GM08714 (cell line): Measurements from ENCODE around the gene CPNE5.

Source experiments
- H3K4me3 ChIP-seq: fragments of 200-500 bp; sonication (Bioruptor generic); 2 replicates; pipeline ENCODE4 v1.5.1; 2014; ENCODE audit warnings: mild to moderate bottlenecking, low read length, inconsistent platforms
- ZNF274 ChIP-seq: IDR thresholded peaks from 2 replicates; pipeline ENCODE4 v1.6.1; 2012; ENCODE audit warnings: mild to moderate bottlenecking, low read depth, low read length

Gene CPNE5

DNA sequence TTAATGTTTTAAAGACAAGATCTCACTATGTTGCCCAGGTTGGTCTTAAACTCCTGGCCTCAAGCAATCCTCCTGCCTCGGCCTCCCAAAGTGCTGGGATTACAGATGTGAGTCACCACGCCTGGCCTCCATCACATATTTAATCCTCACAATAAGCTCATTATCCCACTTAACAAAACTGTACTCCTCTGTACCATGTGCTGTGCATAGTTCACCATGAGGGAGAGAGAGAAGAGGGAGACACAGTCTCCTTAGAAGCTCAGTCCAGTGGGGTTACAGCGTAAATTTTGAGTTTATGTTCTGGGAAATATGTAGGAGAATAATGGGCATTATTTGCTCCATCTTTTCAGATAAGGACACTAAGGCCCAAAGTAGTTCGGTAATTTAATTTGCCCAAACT lies 7.9 kb upstream of the CPNE5 start:
- TF ChIP-seq ZNF274 = no peak
- H3K4me3 ChIP-seq = no peak overlapping the region

DNA sequence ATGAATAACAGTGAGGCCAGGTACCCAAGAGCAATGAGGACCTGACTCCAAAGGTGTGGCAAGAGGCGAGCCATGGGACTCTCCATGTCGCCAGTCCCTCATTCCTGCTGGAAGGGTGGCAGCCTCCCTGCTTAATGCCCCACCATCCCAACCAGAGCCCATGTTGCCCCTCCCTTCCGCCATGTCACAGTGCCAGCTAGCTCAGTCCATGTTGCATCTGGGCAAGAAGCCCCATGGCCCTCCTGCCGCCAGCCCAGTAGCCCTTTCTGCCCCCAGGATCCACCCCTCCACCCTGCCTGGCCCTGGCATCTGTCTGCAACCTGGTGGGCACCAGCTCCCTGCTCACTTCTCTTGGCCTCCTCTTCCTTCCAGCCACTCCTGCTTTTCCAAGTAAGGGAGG lies 6.0 kb upstream of the CPNE5 start:
- TF ChIP-seq ZNF274 = no peak
- no peak overlapping the region for H3K4me3 ChIP-seq

DNA sequence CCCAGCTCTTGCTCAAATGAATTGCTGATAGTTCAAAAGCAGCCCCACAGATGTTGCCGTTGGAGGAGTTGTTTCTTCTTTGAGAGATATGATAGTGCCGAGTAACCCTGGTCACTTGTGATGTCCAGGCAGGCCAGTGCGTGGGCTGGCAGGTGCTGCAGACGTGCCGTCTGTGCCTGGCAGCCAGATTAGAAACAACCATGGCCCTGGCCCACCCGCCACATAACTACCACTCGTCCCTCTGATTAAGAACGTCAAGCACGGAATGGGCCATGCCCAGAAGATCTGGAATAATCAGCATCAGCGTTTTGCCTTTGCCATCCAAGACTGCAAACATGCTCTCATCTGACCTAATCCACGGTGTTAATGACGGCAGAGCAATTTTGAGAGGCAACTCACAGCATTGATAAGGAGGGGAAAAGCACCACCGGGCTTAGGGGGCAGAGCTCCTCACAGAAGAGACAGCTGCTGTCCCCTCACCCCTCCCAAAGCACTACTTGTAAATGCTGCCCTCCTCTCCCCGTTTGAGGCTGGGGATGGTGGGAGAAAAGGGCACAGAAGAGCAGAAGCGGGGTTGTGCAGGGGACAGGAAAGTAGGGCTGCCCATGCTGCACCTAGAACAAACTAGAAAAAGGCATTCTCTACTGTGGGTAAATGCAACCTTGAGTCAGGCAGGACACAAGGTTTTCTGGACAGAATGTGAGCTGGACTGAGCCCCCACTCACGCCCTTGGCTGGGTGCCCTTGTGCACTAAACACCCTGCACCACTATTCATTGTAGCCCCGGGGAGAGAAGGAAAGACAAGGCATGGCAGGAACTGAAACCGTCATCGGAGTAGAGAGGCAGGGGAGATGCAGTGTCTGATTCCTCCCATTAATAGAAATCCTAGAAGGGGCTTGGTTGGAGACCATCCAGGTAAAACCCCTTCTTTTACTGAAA lies 5.3 kb upstream of the CPNE5 start:
- no peak for TF ChIP-seq ZNF274
- no peak overlapping the region for H3K4me3 ChIP-seq

DNA sequence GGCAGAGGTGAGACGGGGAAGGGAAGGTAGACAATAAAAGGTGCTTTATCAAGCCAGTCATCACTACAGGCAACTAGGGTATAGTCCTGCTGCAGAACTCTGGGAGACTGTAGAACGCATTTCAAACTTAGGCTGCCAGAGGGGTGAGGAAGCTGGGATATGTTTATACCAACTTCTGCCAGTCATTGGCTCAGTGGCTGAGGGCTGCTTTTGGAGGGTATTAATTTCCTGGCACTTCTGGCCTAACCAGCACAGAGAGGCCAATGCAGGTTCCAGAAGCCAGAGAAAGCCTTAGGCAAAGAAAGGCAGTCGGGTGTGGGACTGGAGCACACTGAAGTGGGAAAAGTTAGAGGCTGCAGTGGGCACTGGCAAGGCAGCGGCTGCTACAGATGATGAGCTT lies 3.9 kb upstream of the CPNE5 start:
- no peak overlapping the region for H3K4me3 ChIP-seq
- no peak for TF ChIP-seq ZNF274

DNA sequence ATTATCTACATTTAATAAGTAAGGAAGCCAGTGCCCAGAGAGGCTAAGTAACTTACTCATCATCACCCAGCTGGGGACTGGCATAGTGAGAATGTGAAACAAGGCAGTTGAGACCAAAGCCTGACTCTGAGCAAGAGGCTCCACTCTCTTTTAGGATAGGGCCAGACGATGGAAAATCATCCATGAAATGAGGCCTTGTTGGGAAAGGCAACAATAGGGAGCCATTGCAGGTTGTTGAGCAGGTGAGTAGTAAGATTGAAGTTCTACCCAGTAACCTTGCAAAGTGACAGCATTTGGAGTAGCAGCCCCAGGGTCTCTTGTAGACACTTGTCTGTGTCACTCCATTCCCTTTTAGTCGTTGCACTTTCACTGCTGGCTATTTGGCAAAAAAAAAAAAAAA lies 2.5 kb upstream of the CPNE5 start:
- no peak for TF ChIP-seq ZNF274
- H3K4me3 ChIP-seq = no peak overlapping the region

DNA sequence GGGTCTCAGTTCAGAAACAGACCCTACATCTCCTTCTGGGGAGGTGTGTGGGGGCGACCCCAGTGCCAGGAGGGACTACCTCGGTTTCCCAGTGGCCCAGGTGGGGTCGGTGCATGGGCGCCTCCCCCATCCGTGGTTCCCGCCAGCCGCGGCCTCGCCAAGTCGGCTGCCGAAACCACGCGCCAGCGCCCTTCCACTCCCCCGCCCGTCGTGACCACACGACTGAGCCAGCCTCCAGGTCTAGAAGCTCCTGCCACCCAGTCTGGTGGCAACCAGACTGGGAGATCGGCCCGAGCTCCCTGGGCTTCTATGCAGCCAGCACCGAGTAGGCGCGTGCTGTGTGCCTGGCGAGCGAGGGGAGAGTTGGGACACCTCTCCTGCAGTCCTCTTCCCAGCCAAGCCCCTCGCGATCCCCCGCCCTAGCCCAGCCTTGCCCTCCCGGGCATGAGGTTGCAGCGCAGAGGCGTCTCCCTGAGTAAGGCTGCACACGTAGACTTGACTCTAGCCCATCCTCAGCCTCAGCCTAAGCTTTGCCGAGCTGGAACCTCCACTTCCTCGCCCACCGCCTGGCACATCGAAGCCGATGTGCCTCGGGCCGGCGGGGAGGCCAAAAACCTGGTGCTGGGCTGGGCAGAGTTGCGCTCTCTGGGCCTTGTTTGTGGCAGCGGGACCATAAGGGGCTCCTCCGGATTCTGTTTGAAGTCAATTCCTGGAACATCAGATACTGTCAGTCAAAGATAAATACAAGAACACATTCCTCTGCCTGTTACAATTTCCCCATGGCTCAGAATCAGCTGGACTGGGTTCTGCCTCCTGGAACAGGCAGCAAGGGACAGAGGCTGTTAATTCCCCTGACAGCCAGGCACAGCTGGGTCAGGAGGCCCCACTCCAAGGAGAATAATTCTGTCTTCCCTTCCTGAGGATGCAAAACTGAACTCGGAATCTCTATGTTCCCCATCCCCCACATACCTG lies 1.5 kb upstream of the CPNE5 start:
- no peak overlapping the region for H3K4me3 ChIP-seq
- no peak for TF ChIP-seq ZNF274

DNA sequence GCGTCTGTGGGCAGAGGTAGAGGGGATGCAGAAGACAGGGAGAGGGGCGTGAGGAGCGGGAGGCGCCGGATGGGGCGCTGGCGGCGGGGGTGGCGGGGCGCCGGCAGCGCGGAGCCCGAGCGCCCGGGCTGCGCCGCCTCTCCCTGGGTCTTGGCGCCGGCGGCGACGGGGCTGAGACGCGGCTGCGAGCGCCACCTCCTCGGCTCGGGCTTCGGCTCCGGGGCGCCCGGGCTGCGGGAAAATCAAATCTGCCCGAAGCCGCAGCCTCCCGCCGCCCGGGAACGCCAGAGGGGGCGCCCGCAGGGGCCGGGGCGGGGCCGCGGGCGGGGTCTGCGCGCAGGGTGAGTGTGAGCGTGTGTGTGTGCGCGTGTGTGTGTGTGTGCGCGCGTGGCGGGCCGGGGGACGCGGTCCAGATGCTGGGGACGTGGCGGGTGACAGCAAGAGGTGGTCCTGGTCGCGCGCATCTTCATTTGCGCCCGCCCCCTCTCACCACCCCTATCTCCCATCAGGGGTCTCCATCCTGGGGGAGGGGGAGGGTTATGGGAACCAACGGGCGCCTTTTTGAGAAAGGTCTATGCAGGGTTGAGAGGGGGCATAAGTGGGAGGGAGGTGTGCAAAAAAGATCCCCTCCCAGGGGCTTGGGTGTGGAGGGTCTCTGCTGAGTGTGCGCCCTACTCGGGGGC lies 646 bp upstream of the CPNE5 start:
- peak overlapping the region; percentile 8; the same call in 1 of the 2 replicates for H3K4me3 ChIP-seq
- no peak for TF ChIP-seq ZNF274

DNA sequence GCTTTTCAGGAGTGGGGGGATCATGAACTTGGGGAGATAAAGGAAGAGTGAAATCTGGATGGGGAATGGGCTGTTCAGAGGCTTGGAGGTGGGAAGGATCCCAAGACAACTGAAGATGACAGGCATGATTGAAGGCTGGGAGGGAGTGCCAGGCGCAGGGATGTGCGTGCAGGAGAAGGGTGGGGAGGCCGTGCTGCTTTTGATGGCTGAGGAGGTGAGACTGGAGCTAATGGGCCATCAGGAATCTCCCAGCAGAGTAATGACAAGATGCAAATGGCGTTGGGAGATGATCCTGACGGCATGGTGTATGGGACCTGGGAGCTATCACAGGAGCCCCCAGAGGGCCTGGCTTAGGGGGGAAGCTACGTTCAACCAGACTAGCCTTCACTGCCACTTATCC lies 1.6 kb downstream of the CPNE5 start:
- H3K4me3 ChIP-seq = no peak overlapping the region
- TF ChIP-seq ZNF274 = no peak

DNA sequence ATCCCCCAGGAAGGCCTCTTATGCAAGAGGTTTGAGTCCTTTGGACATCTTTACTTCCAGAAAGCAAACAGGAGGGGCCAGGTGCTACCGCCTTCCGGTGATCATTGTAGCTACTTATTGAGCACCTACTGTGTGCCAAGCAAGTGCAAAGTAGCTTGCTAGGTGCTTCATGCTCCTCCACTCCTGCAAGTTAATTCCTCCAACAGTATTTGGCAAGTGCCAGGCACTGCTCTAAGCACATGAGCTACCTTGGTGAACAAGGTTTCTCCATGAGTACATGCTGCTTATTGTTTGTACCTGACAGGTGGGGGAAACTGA lies 2.3 kb downstream of the CPNE5 start:
- no peak for TF ChIP-seq ZNF274
- no peak overlapping the region for H3K4me3 ChIP-seq

DNA sequence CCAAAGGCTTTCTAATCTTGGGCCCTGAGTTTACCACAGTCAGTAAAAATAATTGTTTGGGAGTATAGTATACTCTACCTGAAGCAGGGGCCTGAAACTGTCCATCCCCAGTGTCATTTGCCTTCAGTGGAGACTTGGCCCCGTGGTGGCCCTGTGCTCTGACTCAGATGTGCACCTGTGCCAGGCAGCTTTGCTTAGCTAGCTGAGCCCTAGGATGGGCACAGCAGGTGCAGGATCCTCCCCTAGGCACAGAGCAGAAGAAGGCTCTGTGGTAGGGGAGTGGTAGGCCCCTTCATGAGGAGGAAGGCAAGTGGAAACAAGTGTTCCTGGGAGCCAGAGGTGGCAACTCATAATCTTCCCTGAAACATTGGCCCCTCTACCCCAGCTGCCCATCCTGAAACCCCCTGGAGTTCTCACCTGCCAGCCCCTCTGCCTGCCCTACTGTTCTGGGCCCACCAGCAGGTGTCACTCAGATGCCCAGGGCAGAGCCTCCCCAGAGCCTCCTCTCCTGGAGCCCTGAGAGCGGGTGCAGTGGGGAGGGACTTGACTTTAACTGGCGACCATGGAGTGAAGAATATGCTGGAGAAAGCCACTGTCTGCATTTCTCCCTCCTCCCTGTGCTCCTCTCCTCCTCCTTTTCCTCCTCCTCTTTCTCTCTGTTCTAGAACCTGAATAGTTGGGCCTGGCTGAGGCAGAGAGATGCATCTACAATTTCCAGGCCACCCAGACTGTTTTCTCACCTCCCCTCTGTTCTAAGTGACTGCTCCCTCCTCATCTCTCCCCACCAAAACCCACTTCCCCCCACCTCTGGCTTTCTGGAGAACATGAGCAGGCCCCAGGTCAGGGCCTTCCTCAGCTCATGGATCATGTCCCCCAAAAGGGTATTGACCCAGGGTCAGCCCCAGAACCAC lies 2.9 kb downstream of the CPNE5 start:
- no peak for TF ChIP-seq ZNF274
- H3K4me3 ChIP-seq = no peak overlapping the region

DNA sequence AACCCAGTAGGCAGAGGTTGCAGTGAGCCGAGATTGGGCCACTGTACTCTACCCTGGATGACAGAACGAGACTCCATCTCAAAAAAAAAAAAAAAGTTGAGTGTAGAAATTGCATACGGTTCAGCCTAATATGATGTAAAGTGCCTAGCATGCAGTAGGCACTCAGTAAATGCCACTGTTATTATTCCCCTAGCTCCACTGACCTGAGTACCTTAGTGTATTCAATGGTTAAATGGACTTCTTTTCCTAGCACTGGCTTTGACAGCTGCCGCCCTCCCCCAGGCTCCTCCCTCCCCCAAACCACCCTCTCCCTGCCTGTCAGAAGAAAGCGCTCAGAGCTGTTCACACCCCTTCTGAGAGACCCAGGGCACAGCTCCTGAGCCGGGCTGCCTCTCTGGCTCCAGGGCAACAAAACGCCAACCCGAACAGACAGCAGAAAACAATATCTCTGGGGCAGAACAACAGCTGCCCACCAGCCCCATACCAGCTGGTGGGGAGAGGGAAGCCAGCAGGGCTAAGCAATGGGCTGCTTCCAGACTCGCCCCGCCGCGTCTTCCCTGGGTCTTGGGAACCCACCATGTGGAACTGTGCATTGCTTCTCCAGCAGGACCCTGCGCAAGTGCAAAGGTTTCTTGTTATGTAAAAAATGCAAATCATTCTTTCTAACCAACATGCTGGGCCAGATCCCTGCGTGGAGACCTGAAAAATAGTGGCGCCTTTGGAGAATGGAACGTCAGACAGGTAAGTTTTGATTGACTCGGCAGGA lies 4.5 kb downstream of the CPNE5 start:
- H3K4me3 ChIP-seq = no peak overlapping the region
- no peak for TF ChIP-seq ZNF274

DNA sequence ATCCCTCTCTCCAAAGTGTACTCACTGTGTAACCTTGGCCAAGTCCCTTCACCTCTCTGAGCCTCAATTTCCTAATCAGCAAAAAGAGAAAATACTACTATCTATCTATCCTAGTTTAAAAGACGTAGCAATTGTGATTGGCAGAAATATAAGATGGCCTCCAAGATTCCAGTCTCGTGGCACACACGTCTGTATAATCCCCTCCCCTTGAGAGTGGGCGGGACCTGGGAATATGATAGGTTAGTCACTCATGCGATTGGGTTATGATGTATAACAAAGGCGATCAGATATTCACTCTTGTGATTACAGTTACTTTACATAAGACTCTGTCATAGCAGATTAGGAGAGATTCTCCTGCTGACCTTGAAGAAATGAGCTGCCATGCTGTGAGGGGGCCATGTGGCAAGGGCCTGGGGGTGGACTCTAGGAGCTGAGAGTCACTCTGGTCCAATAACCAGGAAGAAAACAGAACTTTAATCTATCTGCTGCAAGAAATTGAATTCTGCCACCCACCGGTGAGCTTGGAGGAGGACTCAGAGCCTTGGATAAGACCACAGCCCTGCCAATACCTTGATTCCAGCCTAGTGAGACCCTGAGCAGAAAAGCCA lies 6.0 kb downstream of the CPNE5 start:
- H3K4me3 ChIP-seq = no peak overlapping the region
- TF ChIP-seq ZNF274 = no peak

DNA sequence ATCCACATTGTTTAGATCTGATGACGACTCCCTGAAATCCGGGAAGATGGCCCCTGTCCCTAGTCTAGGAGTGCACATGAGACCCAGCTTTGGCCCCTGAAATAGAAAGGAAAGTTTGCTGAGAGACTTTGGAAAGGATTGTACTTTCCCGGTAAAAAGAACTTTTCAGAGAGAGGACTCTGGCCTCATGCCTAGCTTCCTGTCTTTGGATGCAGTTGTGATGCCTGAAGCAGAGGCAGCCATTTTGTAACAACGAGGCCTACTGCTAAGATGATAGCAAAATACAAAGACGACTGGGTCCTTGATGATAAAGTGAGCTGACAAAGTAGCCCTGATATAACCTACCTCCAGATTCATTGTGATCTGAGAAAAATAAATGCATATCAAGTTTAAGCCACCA lies 6.9 kb downstream of the CPNE5 start:
- no peak overlapping the region for H3K4me3 ChIP-seq
- TF ChIP-seq ZNF274 = no peak
